ENCODE measurements around the gene DMXL1.

DNA sequence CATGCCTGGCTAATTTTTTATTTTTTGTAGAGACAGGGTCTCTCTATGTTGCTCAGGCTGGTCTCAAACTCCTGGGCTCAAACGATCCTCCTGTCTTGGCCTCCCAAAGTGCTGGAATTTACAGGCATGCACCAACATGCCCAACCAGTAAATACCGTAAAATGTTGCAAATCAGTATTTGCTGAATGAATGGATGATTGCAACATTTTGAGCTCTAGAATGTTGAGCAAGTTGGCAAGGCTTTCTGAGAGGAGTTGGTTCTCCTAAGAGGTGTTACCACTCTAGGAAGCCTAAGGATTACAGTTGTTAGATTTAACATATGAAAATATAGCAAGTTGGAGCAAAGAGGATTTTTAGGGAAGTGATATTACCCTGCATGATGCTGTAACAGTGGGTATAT is 15.6 kb upstream of the DMXL1 start:
- TF ChIP-seq, protein P1, sequence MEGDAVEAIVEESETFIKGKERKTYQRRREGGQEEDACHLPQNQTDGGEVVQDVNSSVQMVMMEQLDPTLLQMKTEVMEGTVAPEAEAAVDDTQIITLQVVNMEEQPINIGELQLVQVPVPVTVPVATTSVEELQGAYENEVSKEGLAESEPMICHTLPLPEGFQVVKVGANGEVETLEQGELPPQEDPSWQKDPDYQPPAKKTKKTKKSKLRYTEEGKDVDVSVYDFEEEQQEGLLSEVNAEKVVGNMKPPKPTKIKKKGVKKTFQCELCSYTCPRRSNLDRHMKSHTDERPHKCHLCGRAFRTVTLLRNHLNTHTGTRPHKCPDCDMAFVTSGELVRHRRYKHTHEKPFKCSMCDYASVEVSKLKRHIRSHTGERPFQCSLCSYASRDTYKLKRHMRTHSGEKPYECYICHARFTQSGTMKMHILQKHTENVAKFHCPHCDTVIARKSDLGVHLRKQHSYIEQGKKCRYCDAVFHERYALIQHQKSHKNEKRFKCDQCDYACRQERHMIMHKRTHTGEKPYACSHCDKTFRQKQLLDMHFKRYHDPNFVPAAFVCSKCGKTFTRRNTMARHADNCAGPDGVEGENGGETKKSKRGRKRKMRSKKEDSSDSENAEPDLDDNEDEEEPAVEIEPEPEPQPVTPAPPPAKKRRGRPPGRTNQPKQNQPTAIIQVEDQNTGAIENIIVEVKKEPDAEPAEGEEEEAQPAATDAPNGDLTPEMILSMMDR (IDR thresholded peaks at IDR 0.05), result no peak
- TF ChIP-seq POLR2A (IDR thresholded peaks at IDR 0.05), result no peak
